HEK293T (cell line): ENCODE measurements around the gene RASGRP3.

ENCODE experiments used
- CTCF ChIA-PET: fragments of 350-600 bp; formaldehyde crosslinking; extraction: SDS; loops from one replicate; lab custom pipeline; 2021; ENCODE audit warnings: antibody characterized with exemption, inconsistent platforms; lab: Yijun Ruan, JAX
- POLR2A ChIA-PET: fragments of 350-600 bp; formaldehyde crosslinking; extraction: SDS; loops from one replicate; lab custom pipeline; 2020; ENCODE audit warnings: antibody characterized with exemption, inconsistent platforms; lab: Yijun Ruan, JAX
- DNase-seq: peaks from one replicate; pipeline ENCODE4 v3.0.0; 2012; ENCODE audit warnings: mixed read lengths; ENCODE audit errors: extremely low spot score
- ARNT ChIP-seq: fragments of 450-650 bp; IDR thresholded peaks from 2 replicates; pipeline ENCODE4 v1.6.1; 2017; ENCODE audit warnings: mild to moderate bottlenecking
- BHLHE40 ChIP-seq: fragments of 450-650 bp; IDR thresholded peaks from 2 replicates; pipeline ENCODE4 v1.6.1; 2016; ENCODE audit warnings: mild to moderate bottlenecking, moderate library complexity, borderline replicate concordance
- CTBP1 ChIP-seq: fragments of 450-650 bp; IDR thresholded peaks from 2 replicates; pipeline ENCODE4 v1.6.1; 2016; ENCODE audit warnings: borderline replicate concordance
- ELF4 ChIP-seq: fragments of 450-650 bp; IDR thresholded peaks from 2 replicates; pipeline ENCODE4 v1.6.1; 2017; ENCODE audit warnings: antibody characterized with exemption
- FOXA1 ChIP-seq: fragments of 450-650 bp; IDR thresholded peaks from 2 replicates; pipeline ENCODE4 v1.6.1; 2016; ENCODE audit warnings: mild to moderate bottlenecking
- FOXK2 ChIP-seq: fragments of 450-650 bp; IDR thresholded peaks from 2 replicates; pipeline ENCODE4 v1.6.1; 2016; ENCODE audit warnings: mild to moderate bottlenecking
- FOXM1 ChIP-seq: fragments of 450-650 bp; IDR thresholded peaks from 2 replicates; pipeline ENCODE4 v1.6.1; 2017; ENCODE audit warnings: mild to moderate bottlenecking, borderline replicate concordance
- HDGF ChIP-seq: fragments of 450-650 bp; IDR thresholded peaks from 2 replicates; pipeline ENCODE4 v1.6.1; 2017; ENCODE audit warnings: antibody characterized with exemption, borderline replicate concordance
- L3MBTL2 ChIP-seq: fragments of 450-650 bp; conservative IDR thresholded peaks from 2 replicates; pipeline ENCODE4 v1.6.1; 2016; ENCODE audit warnings: mild to moderate bottlenecking
- LEF1 ChIP-seq: fragments of 450-650 bp; IDR thresholded peaks from 2 replicates; pipeline ENCODE4 v1.6.1; 2017; ENCODE audit warnings: mild to moderate bottlenecking, borderline replicate concordance
- NFRKB ChIP-seq: fragments of 450-650 bp; IDR thresholded peaks from 2 replicates; pipeline ENCODE4 v1.6.1; 2016; ENCODE audit warnings: mild to moderate bottlenecking, moderate library complexity
- SP1 ChIP-seq: fragments of 450-650 bp; IDR thresholded peaks from 2 replicates; pipeline ENCODE4 v1.6.1; 2017
- SUZ12 ChIP-seq: fragments of 450-650 bp; IDR thresholded peaks from 2 replicates; pipeline ENCODE4 v1.6.1; 2016; ENCODE audit warnings: mild to moderate bottlenecking
- TARDBP ChIP-seq: fragments of 450-650 bp; IDR thresholded peaks from 2 replicates; pipeline ENCODE4 v1.6.1; 2016
- ZNF384 ChIP-seq: fragments of 450-650 bp; IDR thresholded peaks from 2 replicates; pipeline ENCODE4 v1.6.1; 2016
- TF ChIP-seq, protein P1 (sequence below): fragments of 450-650 bp; IDR thresholded peaks from 2 replicates; pipeline ENCODE4 v1.6.1; 2016

RASGRP3 gene

DNA sequence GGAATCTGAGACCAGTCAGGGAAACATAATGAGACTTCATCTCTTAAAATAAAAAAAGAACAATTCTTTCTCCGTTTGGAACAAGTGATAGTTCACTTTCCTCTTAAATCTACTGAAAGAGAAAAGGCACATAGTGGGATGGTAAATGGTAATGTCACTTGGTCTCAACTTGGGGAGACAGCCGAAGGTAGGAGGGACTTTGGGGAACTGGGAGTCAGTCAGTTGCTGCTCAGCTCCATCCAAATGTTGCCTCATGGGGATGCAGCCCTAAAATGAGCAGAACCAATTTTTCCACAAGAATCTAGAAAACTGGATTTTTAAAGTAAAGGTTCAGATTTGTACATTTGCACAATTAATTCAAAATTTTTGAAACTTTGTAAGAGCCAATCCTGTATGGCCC lies 19.2 kb downstream of the RASGRP3 start:
- TF ChIP-seq ELF4 (no peak), CTBP1 (no peak), FOXK2 (no peak), ZNF384 (no peak), HDGF (no peak), LEF1 (no peak), TARDBP (no peak), SP1 (no peak), BHLHE40 (no peak), L3MBTL2 (no peak), FOXM1 (no peak), ARNT (no peak), FOXA1 (no peak), NFRKB (no peak), SUZ12 (no peak)
- TF ChIP-seq, protein P1, sequence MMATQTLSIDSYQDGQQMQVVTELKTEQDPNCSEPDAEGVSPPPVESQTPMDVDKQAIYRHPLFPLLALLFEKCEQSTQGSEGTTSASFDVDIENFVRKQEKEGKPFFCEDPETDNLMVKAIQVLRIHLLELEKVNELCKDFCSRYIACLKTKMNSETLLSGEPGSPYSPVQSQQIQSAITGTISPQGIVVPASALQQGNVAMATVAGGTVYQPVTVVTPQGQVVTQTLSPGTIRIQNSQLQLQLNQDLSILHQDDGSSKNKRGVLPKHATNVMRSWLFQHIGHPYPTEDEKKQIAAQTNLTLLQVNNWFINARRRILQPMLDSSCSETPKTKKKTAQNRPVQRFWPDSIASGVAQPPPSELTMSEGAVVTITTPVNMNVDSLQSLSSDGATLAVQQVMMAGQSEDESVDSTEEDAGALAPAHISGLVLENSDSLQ, result no peak
- ChIA-PET CTCF (no interaction called here), POLR2A (no interaction called here)
- no peak for DNase-seq

DNA sequence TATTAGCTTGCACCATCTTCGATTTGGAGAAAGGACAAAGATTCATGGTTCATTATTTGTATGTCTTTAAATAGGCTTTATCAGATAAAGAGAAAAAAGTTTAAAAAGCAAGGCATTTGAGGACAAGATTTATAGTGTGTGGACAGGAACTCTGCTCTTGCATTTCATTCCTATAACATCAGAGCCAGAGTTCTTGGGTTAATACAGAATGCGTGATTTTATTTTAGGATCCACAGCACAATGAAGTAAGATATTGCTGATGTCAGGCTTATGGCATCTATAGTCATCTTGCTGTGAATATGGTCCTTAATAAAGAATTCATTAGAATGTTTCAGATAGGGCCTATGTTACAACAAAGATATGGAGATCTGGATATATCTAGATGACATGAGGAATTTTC lies 19.7 kb downstream of the RASGRP3 start:
- ChIA-PET POLR2A (no interaction called here), CTCF (no interaction called here)
- no peak for TF ChIP-seq CTBP1
- TF ChIP-seq TARDBP, result no peak
- TF ChIP-seq NFRKB, result no peak
- TF ChIP-seq SUZ12, result no peak
- no peak for TF ChIP-seq SP1
- no peak for TF ChIP-seq LEF1
- no peak for TF ChIP-seq FOXM1
- no peak for DNase-seq

DNA sequence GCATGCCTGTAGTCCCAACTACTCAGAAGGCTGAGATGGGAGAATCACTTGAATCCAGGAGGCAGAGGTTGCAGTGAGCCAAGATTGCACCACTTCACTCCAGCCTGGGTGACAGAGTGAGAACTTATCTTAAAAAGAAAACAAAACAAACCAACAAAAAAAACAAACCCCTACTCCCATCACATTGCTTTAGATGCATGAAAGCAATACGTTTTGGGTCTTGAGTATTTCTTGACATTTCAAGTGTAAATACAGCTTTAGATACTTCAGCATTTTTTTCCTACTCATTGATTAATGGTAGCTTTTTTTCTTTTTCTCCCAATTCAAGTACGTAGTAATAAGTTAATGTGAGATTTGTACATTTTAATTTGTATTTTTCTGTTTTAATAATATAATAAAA lies 20.3 kb downstream of the RASGRP3 start:
- TF ChIP-seq HDGF, result no peak
- TF ChIP-seq SUZ12, result no peak
- TF ChIP-seq FOXK2, result no peak
- no peak for TF ChIP-seq ELF4
- TF ChIP-seq ZNF384, result no peak
- TF ChIP-seq, protein P1, result no peak
- CTCF ChIA-PET, result no interaction called here
- POLR2A ChIA-PET, result no interaction called here
- no peak for DNase-seq

DNA sequence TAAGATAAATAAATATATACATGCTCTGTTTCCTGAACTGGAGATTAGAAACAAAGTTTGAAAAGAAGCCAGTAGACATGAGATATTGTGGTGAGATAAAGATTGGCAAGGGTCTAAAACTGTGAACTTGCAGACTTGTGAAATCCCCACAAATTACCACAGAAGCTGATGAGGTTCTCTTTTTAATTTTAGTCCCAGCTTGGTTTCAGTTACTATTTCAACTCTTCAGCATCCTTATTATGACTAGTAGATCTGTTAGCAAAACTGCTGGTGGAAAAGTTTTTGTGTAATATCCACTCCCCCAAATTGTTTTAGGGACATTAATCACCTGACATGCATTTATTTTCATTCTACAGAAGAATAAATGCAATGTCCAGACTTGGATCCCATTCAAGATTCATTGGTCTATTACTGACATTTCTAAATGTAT lies 20.8 kb downstream of the RASGRP3 start:
- ChIA-PET CTCF (no interaction called here), POLR2A (no interaction called here)
- TF ChIP-seq TARDBP, result no peak
- no peak for TF ChIP-seq LEF1
- TF ChIP-seq ARNT, result no peak
- no peak for TF ChIP-seq FOXM1
- no peak for TF ChIP-seq SUZ12
- TF ChIP-seq CTBP1, result no peak
- no peak for TF ChIP-seq FOXK2
- no peak for DNase-seq

DNA sequence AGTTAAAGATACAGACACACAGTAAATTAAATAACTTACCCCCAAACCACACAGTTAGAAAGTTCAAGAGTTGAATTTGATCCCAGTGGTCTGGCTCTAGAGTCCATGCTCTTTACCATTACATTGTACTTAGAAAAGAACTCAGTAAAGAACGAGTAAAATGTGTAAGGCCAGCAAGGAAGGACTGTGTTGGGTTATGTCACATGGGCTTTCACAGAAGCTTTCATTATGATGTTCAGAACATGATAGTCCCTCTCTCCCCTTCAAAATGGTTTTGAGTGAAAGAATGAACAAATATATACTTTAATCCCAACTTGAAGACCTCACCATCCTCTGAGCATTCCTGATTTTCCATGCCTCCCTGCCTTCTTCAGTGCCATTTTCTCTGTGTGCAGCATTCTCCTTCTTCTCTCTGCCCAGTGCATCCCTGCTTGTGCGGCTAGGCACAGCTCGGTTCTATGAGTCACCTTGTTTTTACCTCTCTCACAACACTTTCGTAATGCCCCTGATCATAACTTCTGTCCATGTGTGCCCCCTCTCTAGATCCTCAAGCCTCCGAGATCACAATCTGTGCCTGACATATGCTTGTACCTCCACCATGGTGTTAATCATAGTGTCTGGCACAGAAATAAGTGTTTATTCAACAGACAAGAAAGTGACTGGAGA lies 22.0 kb downstream of the RASGRP3 start:
- POLR2A ChIA-PET, result no interaction called here
- CTCF ChIA-PET, result no interaction called here
- TF ChIP-seq, protein P1, result no peak
- TF ChIP-seq NFRKB, result no peak
- no peak for TF ChIP-seq ZNF384
- TF ChIP-seq LEF1, result no peak
- DNase-seq, result no peak

DNA sequence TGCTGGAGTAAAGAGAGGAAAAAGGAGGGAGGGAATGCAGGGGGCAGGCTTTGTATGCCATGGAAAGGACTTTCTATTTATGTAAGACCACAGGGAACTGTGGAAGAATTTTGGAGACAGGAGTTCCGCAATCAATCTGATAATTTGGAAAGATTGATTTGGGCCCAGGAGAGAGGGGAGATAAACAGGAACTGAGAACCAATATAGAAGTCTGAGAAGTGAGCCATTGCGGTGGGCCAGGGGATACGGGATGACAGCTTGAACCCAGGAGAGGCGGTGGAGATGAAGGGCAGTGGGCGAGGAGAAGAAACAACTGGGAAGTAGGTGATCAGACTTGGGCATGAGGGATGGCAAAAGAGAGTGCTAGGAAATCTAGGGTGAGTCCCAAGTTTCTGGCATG lies 23.7 kb downstream of the RASGRP3 start:
- no peak for TF ChIP-seq FOXK2
- no peak for TF ChIP-seq TARDBP
- TF ChIP-seq ZNF384, result no peak
- TF ChIP-seq HDGF, result no peak
- TF ChIP-seq CTBP1, result no peak
- no peak for TF ChIP-seq ELF4
- no peak for TF ChIP-seq SUZ12
- TF ChIP-seq LEF1, result no peak
- no peak for TF ChIP-seq NFRKB
- TF ChIP-seq, protein P1, result no peak
- no peak for TF ChIP-seq FOXM1
- no peak for TF ChIP-seq ARNT
- TF ChIP-seq FOXA1, result no peak
- no peak for TF ChIP-seq L3MBTL2
- no peak for TF ChIP-seq SP1
- no peak for TF ChIP-seq BHLHE40
- DNase-seq, result no peak
- ChIA-PET CTCF (no interaction called here), POLR2A (no interaction called here)
